Measurements from ENCODE around the gene SLC12A8.

SLC12A8 gene

DNA sequence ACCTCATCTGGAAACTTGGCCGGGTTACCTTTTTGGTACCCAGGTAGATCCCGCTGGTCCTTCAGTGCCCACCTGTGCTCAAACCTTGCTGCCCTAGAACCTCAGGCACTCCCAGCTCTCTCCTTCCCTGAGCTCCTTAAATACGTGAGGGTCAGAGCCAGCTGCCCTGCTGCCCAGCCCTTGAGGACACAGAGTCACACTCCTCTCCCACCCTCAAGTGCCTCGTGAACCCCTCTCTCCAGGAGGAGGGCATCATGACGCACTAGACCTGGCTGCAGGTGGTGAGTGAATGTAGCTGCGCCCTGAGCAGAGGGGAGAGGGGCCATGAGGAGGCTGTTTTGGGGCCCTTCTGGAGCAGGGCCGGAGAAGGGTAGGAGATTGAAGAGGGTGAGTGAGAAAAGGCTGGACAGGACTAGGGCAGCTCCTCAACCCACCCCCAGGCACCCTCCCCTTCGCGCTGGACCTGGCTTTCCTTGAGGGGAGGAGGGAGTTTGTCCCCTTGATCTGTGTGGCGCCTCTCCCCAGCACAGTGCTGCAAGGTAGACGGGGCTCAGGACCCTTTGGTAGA lies 941 bp downstream of the SLC12A8 start:
- H3K4me1 ChIP-seq (ENCODE audit: control insufficient read depth, insufficient read depth, low read length) = peaks cover 2% of the 10 kb centered on the region
- peak overlapping the region; percentile 65 for H3K4me3 ChIP-seq (ENCODE audit: low read length)
- no peak overlapping the region for H3K9ac ChIP-seq (ENCODE audit: low read length)
- no peak overlapping the region for H3K27ac ChIP-seq (ENCODE audit: low read depth, low read length)
- peaks cover 21% of the 10 kb centered on the region for H3K27me3 ChIP-seq (ENCODE audit: control insufficient read depth, insufficient read depth, low read length)
- H3K36me3 ChIP-seq (ENCODE audit: control insufficient read depth, insufficient read depth, low read length) = no peaks in the 10 kb centered on the region

DNA sequence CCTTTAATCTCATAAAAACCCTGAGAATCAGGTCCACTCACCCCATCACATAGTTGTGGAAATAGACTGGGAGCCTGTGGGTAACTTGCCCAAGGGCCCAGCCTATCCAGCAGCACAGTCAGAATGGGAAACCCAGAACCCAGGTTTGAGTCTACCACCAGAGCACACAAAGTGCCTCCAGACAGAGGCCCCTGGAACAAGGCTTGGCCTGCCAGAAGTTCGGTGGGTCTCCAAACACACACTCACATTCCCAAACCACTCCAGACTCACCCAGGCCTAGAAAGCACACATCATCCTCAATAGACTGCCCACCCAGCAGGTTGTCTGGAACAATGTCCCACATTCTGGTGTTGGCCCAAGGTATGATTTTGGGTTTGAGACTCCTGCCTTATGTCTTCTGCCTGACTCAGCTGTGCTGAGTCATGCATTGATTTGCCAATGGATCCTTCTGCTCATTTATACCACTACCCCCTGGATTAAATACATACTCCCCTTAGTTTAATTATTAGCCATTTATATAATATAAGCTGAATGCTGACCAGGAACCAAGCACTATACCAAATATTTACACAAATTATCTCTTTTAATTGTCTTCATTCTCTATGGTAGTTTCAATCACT lies 4.5 kb downstream of the SLC12A8 start:
- H3K4me3 ChIP-seq (ENCODE audit: low read length) = no peak overlapping the region
- peaks cover 2% of the 10 kb centered on the region for H3K4me1 ChIP-seq (ENCODE audit: control insufficient read depth, insufficient read depth, low read length)
- H3K27me3 ChIP-seq (ENCODE audit: control insufficient read depth, insufficient read depth, low read length) = peaks cover 17% of the 10 kb centered on the region
- no peak overlapping the region for H3K9ac ChIP-seq (ENCODE audit: low read length)
- H3K27ac ChIP-seq (ENCODE audit: low read depth, low read length) = no peak overlapping the region
- no peaks in the 10 kb centered on the region for H3K36me3 ChIP-seq (ENCODE audit: control insufficient read depth, insufficient read depth, low read length)

DNA sequence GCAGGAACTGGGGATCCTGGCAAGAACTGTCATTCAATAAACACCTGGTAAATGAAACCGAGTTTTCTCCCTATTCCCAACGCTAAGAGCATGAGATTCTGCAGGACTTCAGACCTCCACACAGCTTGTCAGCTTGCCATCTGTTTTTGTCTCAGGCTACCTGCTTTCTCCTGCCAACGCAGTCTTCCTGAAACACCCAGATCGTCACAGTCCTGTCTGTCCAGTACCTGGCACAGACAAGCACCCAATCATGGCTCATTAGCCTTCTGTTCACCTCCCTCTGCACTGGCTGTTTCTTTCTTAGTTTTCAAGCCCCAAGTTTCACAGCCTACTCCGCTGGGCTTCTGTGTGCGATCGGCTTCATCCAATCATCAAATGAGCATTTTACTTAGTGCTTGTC lies 5.0 kb downstream of the SLC12A8 start:
- H3K27me3 ChIP-seq (ENCODE audit: control insufficient read depth, insufficient read depth, low read length) = peaks cover 12% of the 10 kb centered on the region
- H3K27ac ChIP-seq (ENCODE audit: low read depth, low read length) = no peak overlapping the region
- no peaks in the 10 kb centered on the region for H3K4me1 ChIP-seq (ENCODE audit: control insufficient read depth, insufficient read depth, low read length)
- H3K36me3 ChIP-seq (ENCODE audit: control insufficient read depth, insufficient read depth, low read length) = no peaks in the 10 kb centered on the region
- H3K4me3 ChIP-seq (ENCODE audit: low read length) = no peak overlapping the region
- H3K9ac ChIP-seq (ENCODE audit: low read length) = no peak overlapping the region

DNA sequence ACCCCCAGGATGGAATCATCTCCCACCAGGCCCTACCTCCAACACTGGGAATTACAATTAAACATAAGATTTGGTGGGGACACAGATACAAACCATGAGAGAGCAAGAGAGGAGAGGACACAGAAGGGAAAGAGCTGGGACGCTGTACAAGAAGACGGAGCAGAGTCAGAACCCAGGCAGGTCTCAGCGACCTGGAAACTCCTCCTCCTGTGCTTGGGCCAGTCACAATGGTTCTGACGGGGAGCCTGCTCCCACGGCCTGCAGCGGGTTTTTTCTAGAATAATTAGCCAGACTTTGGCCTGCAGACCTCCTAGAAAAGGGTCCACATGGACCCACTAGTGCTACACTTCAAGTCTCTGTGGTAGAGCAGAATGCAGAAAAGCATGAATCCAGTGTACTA lies 5.6 kb downstream of the SLC12A8 start:
- Histone ChIP-seq H3K36me3 (ENCODE audit: control insufficient read depth, insufficient read depth, low read length) (no peaks in the 10 kb centered on the region), H3K4me3 (ENCODE audit: low read length) (no peak overlapping the region), H3K4me1 (ENCODE audit: control insufficient read depth, insufficient read depth, low read length) (no peaks in the 10 kb centered on the region), H3K27me3 (ENCODE audit: control insufficient read depth, insufficient read depth, low read length) (peaks cover 7% of the 10 kb centered on the region), H3K9ac (ENCODE audit: low read length) (no peak overlapping the region), H3K27ac (ENCODE audit: low read depth, low read length) (no peak overlapping the region)

DNA sequence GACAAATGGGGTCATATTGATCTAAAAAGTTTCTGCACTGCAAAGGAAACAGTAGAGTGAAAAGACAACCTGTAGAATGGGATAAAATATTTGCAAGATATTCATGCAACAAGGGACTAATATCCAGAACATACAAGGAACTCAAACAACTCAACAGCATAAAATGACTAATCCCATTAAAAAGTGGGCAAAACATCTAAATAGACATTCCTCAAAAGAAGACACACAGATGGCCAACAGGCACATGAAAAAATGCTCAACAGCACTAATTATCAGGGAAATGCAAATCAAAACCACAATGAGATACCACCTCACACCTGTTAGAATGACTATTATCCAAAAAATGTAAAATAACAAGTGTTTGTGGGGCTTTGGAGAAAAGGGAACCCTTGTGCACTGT lies 8.8 kb downstream of the SLC12A8 start:
- Histone ChIP-seq H3K4me3 (ENCODE audit: low read length) (no peak overlapping the region), H3K27ac (ENCODE audit: low read depth, low read length) (no peak overlapping the region)

DNA sequence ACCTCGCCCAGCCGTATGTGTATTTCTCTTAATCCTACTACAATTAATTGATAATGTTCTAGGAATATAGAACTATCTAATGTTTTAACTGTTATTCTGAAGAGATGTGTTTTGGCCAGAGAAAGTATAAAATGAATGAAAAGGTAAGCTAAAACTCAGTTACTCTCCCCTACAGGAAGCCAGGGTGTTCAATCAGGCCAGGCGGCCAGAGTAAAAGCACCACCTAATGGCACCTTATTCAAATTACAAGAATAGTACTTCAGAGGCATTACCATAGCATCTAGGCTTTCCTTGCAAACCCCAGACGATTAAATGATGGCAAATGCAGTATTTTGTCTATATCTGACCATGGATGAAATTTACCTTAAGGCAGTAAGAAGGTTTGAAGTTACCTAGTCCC lies 10.4 kb downstream of the SLC12A8 start:
- Histone ChIP-seq H3K4me1 (ENCODE audit: control insufficient read depth, insufficient read depth, low read length) (no peaks in the 10 kb centered on the region), H3K36me3 (ENCODE audit: control insufficient read depth, insufficient read depth, low read length) (no peaks in the 10 kb centered on the region), H3K27ac (ENCODE audit: low read depth, low read length) (no peak overlapping the region), H3K9ac (ENCODE audit: low read length) (no peak overlapping the region), H3K4me3 (ENCODE audit: low read length) (no peak overlapping the region), H3K27me3 (ENCODE audit: control insufficient read depth, insufficient read depth, low read length) (no peaks in the 10 kb centered on the region)

More for the DNA sequence above, 8.8 kb downstream of the SLC12A8 start:
- Histone ChIP-seq H3K9ac (ENCODE audit: low read length) (no peak overlapping the region), H3K4me1 (ENCODE audit: control insufficient read depth, insufficient read depth, low read length) (no peaks in the 10 kb centered on the region), H3K36me3 (ENCODE audit: control insufficient read depth, insufficient read depth, low read length) (no peaks in the 10 kb centered on the region), H3K27me3 (ENCODE audit: control insufficient read depth, insufficient read depth, low read length) (no peaks in the 10 kb centered on the region)

DNA sequence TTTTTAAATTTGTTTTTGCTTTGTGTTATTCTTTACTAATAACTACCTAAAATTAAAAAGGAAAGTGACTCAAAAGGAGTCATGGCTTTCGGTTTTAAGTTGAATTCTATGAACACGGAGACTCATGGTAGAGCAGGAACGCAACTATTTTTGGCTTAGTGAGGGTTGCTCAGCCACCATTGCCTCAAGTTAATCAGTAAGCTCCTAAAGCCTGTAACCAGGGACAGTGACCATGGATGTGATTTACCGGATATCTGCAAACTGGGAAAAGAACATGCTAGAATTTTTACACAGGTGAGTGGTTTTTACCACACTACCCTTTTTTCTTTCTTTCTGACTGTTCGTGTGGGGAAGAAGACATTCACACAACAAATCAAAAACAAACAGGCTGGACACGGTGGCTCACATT lies 11.8 kb downstream of the SLC12A8 start:
- H3K4me1 ChIP-seq (ENCODE audit: control insufficient read depth, insufficient read depth, low read length) = no peaks in the 10 kb centered on the region
- no peak overlapping the region for H3K9ac ChIP-seq (ENCODE audit: low read length)
- H3K4me3 ChIP-seq (ENCODE audit: low read length) = no peak overlapping the region
- H3K27me3 ChIP-seq (ENCODE audit: control insufficient read depth, insufficient read depth, low read length) = no peaks in the 10 kb centered on the region
- no peak overlapping the region for H3K27ac ChIP-seq (ENCODE audit: low read depth, low read length)
- H3K36me3 ChIP-seq (ENCODE audit: control insufficient read depth, insufficient read depth, low read length) = no peaks in the 10 kb centered on the region

DNA sequence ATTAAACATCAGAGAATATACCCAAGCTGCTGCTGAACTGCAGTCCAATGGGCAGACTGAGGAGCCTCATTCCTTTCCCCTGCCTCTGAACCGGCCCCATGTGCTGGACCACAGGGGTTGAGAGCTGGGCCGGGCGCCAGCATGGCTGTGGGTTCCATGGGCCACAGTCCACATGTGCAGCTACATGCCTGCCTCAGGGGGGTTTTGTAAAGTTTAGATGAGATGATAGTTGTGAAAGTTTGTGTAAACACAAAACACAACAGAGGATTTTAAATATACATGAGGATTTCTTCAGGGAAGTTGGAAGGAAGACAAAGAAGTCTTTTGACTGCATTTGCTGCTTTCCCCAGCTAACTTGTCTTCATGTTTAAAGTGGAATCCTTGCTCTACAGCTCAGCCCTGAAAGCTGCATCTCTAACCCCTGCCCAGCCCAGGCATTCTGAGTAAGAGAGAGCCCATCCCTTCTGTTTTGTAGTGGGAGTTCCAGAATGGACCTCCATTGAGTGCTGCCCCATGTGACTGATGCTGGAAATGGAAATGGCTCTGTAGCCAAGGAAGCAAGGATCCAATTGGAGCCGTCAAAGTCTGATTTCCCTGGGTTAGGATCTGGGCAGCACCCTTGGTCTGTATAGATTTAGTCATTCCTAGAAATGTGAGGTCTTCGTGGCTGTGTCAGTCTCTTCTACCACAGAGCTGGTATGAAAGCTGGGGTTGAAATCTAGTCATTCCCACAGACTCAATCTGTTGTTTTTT lies 17.5 kb downstream of the SLC12A8 start:
- Histone ChIP-seq H3K9ac (ENCODE audit: low read length) (no peak overlapping the region), H3K36me3 (ENCODE audit: control insufficient read depth, insufficient read depth, low read length) (no peaks in the 10 kb centered on the region), H3K4me1 (ENCODE audit: control insufficient read depth, insufficient read depth, low read length) (no peaks in the 10 kb centered on the region), H3K4me3 (ENCODE audit: low read length) (no peak overlapping the region), H3K27ac (ENCODE audit: low read depth, low read length) (no peak overlapping the region), H3K27me3 (ENCODE audit: control insufficient read depth, insufficient read depth, low read length) (no peaks in the 10 kb centered on the region)

DNA sequence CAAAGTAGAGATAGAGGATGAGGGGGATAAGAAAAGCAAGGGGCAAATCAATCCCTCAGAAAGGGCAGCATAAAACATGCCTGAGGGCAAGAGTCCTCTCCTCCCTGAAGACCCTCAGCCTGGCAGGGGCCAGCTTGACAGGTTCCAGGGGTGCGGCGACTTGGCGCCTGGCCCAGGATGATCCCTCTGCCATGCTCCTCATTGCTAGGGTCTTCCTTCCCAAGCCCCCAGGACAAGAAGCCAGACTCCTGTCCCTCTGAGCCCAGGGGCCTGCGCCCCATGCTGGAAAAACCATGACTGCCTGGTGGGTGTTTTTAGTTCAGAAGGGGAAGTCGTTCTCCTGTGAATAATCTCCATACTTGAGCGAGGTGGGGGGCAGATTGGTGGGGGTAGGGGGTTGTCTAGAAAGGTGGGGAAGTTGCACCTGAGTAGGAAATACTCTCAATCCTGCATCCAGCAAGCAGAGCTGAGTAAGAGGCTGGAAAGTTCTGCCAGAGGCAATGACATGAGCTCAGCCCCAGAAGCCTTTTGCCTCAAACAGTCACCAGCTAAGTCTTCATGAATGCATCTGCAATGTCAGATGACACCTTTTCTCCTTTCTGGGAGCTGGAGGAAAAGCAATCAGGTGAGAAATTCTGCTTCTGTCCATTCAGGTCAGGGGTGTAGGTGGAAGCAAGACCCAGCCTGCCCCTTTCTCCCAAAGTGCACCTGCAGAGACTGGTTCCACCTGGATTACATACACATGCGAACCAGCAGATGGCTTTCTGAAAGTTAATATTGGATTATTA lies 18.3 kb downstream of the SLC12A8 start:
- Histone ChIP-seq H3K27me3 (ENCODE audit: control insufficient read depth, insufficient read depth, low read length) (no peaks in the 10 kb centered on the region), H3K9ac (ENCODE audit: low read length) (no peak overlapping the region), H3K27ac (ENCODE audit: low read depth, low read length) (no peak overlapping the region), H3K4me1 (ENCODE audit: control insufficient read depth, insufficient read depth, low read length) (no peaks in the 10 kb centered on the region), H3K36me3 (ENCODE audit: control insufficient read depth, insufficient read depth, low read length) (no peaks in the 10 kb centered on the region), H3K4me3 (ENCODE audit: low read length) (no peak overlapping the region)

DNA sequence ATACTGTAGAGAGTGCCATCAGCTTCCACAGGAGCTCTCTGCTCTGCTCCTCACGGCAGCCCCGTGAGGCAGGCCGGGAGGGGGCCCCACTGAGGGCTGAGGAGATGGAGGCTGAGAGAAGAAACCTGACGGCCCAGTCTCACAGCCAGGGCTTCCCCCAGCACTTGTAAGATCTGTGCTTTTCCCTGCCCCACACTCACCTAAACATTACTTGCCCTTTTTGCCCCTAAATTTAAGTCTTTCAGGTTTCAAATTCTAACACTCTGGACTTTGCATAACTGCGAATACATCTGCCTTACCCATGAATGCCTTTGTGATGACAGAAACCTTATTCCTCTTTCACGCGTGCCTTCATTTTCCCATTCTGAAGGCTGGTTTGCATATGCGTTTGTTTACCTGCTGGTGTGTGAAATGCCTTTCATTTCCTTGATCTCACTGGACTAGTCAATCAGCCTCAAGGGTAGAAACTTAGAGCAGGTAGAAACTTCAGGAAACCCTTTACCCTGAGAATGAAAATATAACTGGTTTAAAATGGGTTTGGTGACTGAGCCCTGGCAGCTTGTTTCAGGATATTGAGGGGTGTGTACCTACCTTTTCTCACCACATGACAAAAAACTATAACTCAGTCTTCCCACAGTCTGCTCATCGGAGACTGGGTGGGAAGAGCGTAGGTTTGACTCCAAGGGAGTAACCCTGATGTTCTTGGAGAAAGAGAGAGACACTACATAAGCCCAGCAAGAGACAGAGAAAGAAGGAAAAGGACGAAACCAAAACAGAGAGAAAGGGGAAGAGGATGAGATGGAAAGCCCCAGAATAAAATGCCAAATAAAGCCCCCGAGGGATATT lies 20.1 kb downstream of the SLC12A8 start:
- no peak overlapping the region for H3K9ac ChIP-seq (ENCODE audit: low read length)
- no peaks in the 10 kb centered on the region for H3K4me1 ChIP-seq (ENCODE audit: control insufficient read depth, insufficient read depth, low read length)
- H3K36me3 ChIP-seq (ENCODE audit: control insufficient read depth, insufficient read depth, low read length) = no peaks in the 10 kb centered on the region
- H3K27me3 ChIP-seq (ENCODE audit: control insufficient read depth, insufficient read depth, low read length) = no peaks in the 10 kb centered on the region
- no peak overlapping the region for H3K27ac ChIP-seq (ENCODE audit: low read depth, low read length)
- no peak overlapping the region for H3K4me3 ChIP-seq (ENCODE audit: low read length)

DNA sequence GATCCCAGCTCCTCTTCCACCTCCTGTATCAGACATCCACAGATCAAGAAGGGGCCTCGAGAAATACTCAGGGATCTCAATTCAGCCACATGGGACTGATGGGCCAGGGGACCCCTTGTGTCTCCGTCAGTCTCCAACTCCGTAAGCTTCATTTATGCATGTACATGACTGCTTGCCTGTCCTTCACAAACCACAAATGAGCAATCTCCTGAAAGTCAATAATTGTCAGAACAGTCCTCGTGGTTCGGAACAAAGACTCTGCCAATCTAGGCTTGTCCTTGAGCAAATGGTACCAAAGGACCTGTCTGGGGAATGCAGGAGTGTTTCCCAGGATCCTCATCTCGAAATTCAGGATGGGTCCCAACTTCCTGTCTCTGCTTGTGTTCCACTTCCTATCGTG lies 20.8 kb downstream of the SLC12A8 start:
- Histone ChIP-seq H3K36me3 (ENCODE audit: control insufficient read depth, insufficient read depth, low read length) (no peaks in the 10 kb centered on the region), H3K27ac (ENCODE audit: low read depth, low read length) (no peak overlapping the region), H3K9ac (ENCODE audit: low read length) (no peak overlapping the region), H3K4me1 (ENCODE audit: control insufficient read depth, insufficient read depth, low read length) (no peaks in the 10 kb centered on the region), H3K4me3 (ENCODE audit: low read length) (no peak overlapping the region), H3K27me3 (ENCODE audit: control insufficient read depth, insufficient read depth, low read length) (no peaks in the 10 kb centered on the region)

DNA sequence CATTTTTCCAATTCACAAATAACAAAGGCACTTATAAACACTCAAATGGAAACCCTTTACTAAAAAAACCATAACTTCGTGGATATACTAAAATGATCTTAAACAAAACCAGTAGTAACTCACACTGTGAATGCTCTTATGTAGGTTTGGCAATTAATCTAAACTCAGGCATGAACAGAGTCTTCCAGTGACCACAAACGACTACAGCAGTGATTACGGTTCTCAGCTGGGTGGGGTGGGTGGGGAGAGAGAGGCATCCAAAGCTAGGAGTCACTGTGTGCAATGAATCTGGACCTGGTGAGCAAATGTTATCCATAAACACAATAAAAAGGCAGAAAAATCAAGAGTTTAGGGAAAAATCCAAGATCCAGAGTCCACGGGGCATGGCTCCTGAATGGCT lies 21.3 kb downstream of the SLC12A8 start:
- H3K27me3 ChIP-seq (ENCODE audit: control insufficient read depth, insufficient read depth, low read length) = no peaks in the 10 kb centered on the region
- H3K9ac ChIP-seq (ENCODE audit: low read length) = no peak overlapping the region
- H3K4me1 ChIP-seq (ENCODE audit: control insufficient read depth, insufficient read depth, low read length) = peaks cover 2% of the 10 kb centered on the region
- no peak overlapping the region for H3K4me3 ChIP-seq (ENCODE audit: low read length)
- H3K27ac ChIP-seq (ENCODE audit: low read depth, low read length) = no peak overlapping the region
- H3K36me3 ChIP-seq (ENCODE audit: control insufficient read depth, insufficient read depth, low read length) = no peaks in the 10 kb centered on the region
